ENCODE results near the gene CXXC5. TPM values are rescaled to one million over a fixed set of nuclear protein-coding genes. Genes with fewer than 3 reads are reported as not detected.

CXXC5 gene
- total RNA-seq, 1 donor from 2014 or later, result 1.7 TPM

DNA sequence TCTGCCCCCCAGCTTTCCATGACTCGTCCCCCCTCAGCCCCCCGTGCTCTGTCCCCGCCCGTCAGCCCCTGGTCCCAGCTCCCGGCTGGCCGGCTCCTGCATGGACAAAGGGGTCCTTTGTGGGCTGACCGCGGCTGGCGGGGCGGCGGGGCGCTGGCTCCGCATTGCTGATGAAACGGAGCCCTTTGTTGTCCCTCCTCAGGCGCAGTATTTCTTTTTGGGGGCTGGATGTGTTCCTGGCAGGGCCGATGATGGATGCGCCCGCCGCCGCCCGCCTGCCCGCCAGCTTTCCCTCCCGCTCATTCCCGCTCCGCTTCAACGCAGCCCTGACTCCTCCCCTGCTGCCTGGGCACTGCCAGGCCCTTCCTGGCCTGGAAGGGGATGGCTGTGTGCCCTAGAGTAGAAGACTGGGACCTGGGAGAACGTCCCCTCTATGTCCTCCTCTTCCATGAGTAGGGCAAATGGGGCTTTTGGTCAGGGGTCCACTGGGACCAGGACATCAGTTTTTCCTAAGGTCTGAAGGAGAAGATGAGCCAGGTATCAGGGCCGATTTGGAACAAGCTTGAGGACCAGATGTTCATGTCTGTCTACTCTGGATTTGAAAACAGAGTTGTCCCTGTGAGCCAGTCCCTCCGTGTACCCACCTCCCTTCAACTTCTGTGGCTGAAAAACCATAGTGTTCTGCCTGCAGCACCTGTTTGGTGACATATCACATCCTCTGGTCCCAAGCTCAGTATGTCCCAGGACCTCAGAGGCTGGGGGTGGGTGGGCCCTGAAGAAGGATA lies 29.0 kb downstream of the CXXC5 start:
- no peaks in the 10 kb centered on the region for H3K4me1 Mint-ChIP-seq (ENCODE audit: low read depth)
- H3K9me3 Mint-ChIP-seq, result no peaks in the 10 kb centered on the region
- H3K4me3 Mint-ChIP-seq, result no peak overlapping the region
- peaks cover 12% of the 10 kb centered on the region for H3K27me3 Mint-ChIP-seq (ENCODE audit: insufficient read depth)
- no peak overlapping the region for H3K27ac Mint-ChIP-seq
- intact Hi-C loops (cut with micrococcal nuclease), result no loop called here
- no peak for DNase-seq (ENCODE audit: low spot score)
- no peaks in the 10 kb centered on the region for H3K36me3 Mint-ChIP-seq (ENCODE audit: low read depth)

DNA sequence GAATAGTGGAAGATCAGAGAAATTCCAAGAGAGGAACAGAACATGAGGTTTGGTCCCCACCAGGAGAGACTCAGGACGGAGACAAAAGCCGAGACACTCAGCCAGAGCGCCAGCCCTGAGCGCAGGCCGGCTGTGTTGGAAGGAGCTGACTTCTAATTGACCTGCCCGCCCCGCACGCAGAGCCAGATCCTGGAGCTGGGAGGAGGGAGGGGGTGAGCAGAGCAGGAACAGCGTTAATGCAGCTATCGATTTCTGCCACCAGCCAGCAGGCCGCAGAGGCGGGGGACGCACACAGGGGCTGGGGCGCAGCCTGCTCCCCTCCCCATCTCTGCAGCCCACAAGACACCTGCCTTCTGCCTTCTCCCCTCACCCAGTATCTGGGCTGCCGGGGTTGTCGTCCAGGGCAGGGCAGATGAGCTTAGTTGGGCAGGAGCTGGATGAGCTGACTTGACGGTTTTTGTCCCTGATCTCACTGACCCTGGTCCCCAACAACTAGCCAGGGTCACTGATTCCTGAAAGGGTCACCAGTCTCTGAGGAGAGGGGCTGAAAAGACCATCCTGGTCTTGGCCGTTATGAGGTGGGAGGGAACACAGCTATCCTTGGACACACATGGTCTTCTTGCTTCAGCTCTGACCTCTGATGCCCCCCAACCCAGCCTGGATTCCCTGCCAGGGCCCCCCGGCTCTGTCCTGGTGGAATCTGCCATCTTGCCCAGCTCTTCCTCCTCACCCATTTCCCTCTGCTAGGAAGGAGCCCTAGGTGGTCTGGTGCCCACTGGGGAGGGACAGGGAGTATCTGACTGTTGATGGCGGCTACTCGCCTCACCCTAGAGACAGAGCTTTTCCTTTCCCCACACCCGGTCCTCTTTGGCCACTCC lies 29.8 kb downstream of the CXXC5 start:
- no peak for DNase-seq (ENCODE audit: low spot score)
- intact Hi-C loops (cut with micrococcal nuclease), result no loop called here
- H3K9me3 Mint-ChIP-seq, result no peaks in the 10 kb centered on the region
- H3K27ac Mint-ChIP-seq, result no peak overlapping the region
- no peak overlapping the region for H3K4me3 Mint-ChIP-seq
- H3K4me1 Mint-ChIP-seq (ENCODE audit: low read depth), result no peaks in the 10 kb centered on the region
- H3K27me3 Mint-ChIP-seq (ENCODE audit: insufficient read depth), result peaks cover 13% of the 10 kb centered on the region
- H3K36me3 Mint-ChIP-seq (ENCODE audit: low read depth), result no peaks in the 10 kb centered on the region

DNA sequence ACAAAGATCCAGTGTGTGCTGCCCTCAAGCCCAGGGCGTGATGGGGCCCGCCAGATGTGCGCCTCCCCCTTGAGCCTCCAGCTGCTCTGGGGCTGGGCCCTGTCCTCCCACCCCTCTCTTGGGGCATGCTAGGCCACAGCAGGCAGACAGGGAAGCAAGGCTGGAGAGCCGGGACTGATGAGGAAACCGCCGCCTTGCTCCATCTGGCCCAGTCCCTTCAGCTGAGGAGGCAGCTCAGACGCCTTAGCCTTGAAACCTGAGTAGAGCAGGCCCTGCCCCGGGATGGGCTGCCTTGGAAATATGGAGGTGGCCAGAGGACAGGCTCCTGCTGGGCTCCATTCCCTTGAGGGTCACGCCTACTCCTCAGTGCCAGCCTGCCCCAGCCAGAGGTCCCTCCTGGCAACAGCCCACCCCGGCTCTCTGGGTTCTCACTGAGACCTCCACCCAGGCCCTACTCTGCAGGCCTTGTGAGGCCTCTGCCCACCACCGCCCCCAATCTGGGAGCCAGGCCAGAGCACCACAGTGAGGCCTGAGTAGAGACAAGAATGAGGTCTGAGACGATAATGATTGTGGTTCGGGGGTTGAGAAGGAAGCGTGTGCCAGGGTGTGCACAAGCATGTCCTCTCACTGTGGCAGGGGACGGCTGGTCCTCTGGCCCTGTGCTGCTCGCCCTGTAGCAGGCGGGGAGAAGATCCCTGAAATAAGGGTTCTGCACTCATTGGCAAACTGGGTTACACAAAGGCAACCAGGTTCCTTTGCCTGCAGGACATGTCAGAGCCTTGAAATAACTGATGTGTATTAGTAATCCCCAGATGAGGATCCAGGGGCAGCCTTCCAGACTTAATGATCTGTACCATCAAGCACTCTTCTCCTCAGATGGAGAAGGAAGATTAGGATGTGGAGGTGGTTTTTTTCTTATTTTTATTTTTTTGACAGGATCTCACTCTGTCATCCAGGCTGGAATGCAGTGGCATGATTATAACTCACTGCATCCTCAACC lies 30.9 kb downstream of the CXXC5 start:
- H3K9me3 Mint-ChIP-seq, result no peaks in the 10 kb centered on the region
- H3K27me3 Mint-ChIP-seq (ENCODE audit: insufficient read depth), result peaks cover 13% of the 10 kb centered on the region
- H3K27ac Mint-ChIP-seq, result no peak overlapping the region
- DNase-seq (ENCODE audit: low spot score), result no peak
- intact Hi-C loops (cut with micrococcal nuclease), result no loop called here
- no peaks in the 10 kb centered on the region for H3K4me1 Mint-ChIP-seq (ENCODE audit: low read depth)
- no peak overlapping the region for H3K4me3 Mint-ChIP-seq
- H3K36me3 Mint-ChIP-seq (ENCODE audit: low read depth), result no peaks in the 10 kb centered on the region

DNA sequence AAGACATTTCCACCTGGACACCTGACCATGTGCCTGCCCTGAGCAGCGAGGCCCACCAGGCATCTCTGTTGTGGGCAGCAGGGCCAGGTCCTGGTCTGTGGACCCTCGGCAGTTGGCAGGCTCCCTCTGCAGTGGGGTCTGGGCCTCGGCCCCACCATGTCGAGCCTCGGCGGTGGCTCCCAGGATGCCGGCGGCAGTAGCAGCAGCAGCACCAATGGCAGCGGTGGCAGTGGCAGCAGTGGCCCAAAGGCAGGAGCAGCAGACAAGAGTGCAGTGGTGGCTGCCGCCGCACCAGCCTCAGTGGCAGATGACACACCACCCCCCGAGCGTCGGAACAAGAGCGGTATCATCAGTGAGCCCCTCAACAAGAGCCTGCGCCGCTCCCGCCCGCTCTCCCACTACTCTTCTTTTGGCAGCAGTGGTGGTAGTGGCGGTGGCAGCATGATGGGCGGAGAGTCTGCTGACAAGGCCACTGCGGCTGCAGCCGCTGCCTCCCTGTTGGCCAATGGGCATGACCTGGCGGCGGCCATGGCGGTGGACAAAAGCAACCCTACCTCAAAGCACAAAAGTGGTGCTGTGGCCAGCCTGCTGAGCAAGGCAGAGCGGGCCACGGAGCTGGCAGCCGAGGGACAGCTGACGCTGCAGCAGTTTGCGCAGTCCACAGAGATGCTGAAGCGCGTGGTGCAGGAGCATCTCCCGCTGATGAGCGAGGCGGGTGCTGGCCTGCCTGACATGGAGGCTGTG lies 32.4 kb downstream of the CXXC5 start:
- DNase-seq (ENCODE audit: low spot score), result no peak
- peaks cover 10% of the 10 kb centered on the region for H3K27me3 Mint-ChIP-seq (ENCODE audit: insufficient read depth)
- no peaks in the 10 kb centered on the region for H3K36me3 Mint-ChIP-seq (ENCODE audit: low read depth)
- no peaks in the 10 kb centered on the region for H3K4me1 Mint-ChIP-seq (ENCODE audit: low read depth)
- no peak overlapping the region for H3K27ac Mint-ChIP-seq
- no peak overlapping the region for H3K4me3 Mint-ChIP-seq
- intact Hi-C loops (cut with micrococcal nuclease), result no loop called here
- H3K9me3 Mint-ChIP-seq, result no peaks in the 10 kb centered on the region

DNA sequence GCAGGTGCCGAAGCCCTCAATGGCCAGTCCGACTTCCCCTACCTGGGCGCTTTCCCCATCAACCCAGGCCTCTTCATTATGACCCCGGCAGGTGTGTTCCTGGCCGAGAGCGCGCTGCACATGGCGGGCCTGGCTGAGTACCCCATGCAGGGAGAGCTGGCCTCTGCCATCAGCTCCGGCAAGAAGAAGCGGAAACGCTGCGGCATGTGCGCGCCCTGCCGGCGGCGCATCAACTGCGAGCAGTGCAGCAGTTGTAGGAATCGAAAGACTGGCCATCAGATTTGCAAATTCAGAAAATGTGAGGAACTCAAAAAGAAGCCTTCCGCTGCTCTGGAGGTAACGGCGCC lies 32.9 kb downstream of the CXXC5 start:
- H3K36me3 Mint-ChIP-seq (ENCODE audit: low read depth), result no peaks in the 10 kb centered on the region
- no peak for DNase-seq (ENCODE audit: low spot score)
- H3K27ac Mint-ChIP-seq, result no peak overlapping the region
- H3K4me3 Mint-ChIP-seq, result no peak overlapping the region
- H3K4me1 Mint-ChIP-seq (ENCODE audit: low read depth), result no peaks in the 10 kb centered on the region
- intact Hi-C loops (cut with micrococcal nuclease), result no loop called here
- H3K27me3 Mint-ChIP-seq (ENCODE audit: insufficient read depth), result peaks cover 10% of the 10 kb centered on the region
- no peaks in the 10 kb centered on the region for H3K9me3 Mint-ChIP-seq

DNA sequence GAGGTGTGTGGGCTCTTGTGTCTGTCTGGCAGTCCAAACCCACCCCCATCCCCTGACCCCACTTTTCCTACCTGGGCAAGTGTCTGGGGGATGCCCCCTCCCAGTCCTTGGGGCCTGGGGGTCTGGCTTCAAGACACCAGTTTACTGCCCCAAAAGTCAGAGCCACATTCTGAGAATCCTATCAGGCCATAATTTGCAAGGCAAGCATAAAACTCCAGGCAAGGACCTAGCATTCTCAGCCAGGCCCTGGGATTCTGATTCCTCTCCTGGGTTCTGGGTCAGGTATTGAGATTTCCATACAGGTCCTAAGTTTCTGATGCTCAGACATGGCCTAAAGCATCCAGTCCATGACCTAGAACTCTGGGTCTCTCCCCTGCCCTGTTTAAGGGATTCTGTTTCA lies 33.3 kb downstream of the CXXC5 start:
- Mint-ChIP-seq H3K36me3 (ENCODE audit: low read depth) (no peaks in the 10 kb centered on the region), H3K4me1 (ENCODE audit: low read depth) (no peaks in the 10 kb centered on the region), H3K27me3 (ENCODE audit: insufficient read depth) (peaks cover 10% of the 10 kb centered on the region), H3K9me3 (no peaks in the 10 kb centered on the region), H3K4me3 (no peak overlapping the region), H3K27ac (no peak overlapping the region)
- intact Hi-C loops (cut with micrococcal nuclease), result no loop called here
- no peak for DNase-seq (ENCODE audit: low spot score)

DNA sequence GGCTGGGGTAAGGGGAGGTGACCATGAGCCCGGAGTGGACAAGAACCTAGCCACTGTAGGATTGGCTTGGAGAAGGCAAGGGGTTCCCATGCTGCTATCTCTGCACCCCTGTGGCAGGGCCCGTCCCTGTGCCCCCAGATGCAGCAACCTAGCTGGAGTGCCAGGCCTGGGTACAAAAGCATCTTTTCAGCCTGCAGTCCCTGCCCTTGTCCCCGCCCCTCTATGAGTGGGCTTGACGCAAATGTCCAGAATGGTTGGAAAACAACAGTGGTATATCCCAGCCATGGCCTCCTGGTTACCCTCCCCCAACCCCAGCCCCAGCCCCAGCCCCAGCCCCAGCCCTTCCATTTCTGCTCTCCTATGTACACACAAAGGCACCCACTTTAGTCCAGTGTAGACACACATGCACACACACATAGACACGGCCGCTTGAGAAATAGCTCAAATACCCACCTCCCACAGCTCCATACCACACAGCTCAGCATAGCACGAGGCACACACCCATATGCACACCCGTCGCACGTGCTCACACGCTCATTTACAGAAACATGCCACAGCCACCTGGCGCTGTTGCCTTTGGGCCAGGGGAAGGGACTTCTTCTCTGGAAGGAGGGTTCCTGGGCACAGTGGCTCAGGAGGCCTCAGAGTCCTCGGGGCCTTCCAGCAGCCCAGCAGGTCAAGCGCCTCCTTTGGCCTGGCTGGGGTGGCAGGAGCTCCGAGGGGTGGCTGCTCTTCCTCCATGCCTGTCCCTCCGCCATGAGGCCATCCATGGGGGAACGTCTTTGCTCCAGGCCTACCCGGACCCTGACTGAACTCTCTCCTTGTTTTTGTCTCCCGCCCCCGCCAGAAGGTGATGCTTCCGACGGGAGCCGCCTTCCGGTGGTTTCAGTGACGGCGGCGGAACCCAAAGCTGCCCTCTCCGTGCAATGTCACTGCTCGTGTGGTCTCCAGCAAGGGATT lies 34.1 kb downstream of the CXXC5 start:
- no peak overlapping the region for H3K27ac Mint-ChIP-seq
- peaks cover 8% of the 10 kb centered on the region for H3K27me3 Mint-ChIP-seq (ENCODE audit: insufficient read depth)
- intact Hi-C loops (cut with micrococcal nuclease), result no loop called here
- H3K9me3 Mint-ChIP-seq, result no peaks in the 10 kb centered on the region
- H3K4me3 Mint-ChIP-seq, result no peak overlapping the region
- H3K36me3 Mint-ChIP-seq (ENCODE audit: low read depth), result no peaks in the 10 kb centered on the region
- DNase-seq (ENCODE audit: low spot score), result no peak
- H3K4me1 Mint-ChIP-seq (ENCODE audit: low read depth), result no peaks in the 10 kb centered on the region

DNA sequence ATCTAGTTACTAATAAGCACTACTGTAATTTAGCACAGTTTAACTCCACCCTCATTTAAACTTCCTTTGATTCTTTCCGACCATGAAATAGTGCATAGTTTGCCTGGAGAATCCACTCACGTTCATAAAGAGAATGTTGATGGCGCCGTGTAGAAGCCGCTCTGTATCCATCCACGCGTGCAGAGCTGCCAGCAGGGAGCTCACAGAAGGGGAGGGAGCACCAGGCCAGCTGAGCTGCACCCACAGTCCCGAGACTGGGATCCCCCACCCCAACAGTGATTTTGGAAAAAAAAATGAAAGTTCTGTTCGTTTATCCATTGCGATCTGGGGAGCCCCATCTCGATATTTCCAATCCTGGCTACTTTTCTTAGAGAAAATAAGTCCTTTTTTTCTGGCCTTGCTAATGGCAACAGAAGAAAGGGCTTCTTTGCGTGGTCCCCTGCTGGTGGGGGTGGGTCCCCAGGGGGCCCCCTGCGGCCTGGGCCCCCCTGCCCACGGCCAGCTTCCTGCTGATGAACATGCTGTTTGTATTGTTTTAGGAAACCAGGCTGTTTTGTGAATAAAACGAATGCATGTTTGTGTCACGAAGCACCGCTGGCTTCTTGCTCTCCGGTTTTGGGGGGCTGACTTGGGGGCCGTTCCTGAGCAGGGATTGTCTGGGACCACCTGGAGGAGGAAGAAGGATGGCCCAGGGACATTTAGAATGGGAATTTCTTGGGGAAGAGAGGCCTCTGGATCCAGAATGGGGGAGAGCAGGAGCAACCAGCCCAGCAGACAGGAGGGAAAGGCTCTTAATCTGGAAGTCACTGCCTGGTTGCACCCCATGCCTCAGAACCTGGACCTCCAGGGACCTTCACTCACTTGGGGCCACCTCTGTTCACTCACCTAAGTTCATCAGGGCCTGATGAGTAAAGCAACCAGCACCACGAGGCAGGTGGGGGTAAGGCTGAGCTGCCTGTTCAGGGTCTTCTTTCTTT lies 35.4 kb downstream of the CXXC5 start:
- no peak overlapping the region for H3K27ac Mint-ChIP-seq
- no peak for DNase-seq (ENCODE audit: low spot score)
- intact Hi-C loops (cut with micrococcal nuclease), result no loop called here
- H3K27me3 Mint-ChIP-seq (ENCODE audit: insufficient read depth), result peaks cover 6% of the 10 kb centered on the region
- H3K4me3 Mint-ChIP-seq, result no peak overlapping the region
- no peaks in the 10 kb centered on the region for H3K4me1 Mint-ChIP-seq (ENCODE audit: low read depth)
- no peaks in the 10 kb centered on the region for H3K36me3 Mint-ChIP-seq (ENCODE audit: low read depth)
- no peaks in the 10 kb centered on the region for H3K9me3 Mint-ChIP-seq

DNA sequence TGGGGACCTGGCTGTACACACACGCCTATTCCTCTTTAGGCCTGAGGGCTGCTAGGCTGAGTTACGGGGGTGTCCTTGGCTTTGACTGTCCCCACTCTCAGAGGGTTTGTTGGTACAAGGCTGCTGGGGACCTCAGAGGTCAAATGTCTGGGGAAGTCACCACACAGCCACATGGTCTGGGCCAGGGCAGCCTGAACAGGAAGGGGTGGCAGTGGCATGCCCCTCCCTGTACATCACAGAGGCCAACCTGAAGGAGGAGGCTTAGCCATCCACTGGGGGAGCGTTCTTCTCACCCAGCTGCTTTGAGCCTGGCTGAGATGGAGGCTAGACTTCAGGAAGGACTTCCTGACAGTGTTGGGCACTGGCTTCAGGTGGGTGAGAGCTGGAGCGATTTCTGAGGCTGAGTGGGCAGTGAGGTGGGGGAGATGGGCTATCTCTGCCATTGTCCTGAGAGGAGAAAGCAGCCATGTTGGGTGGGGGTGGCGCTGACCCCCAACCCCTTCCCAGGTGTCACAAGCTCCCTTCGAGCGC lies 36.3 kb downstream of the CXXC5 start:
- Mint-ChIP-seq H3K4me3 (no peak overlapping the region), H3K27ac (no peak overlapping the region), H3K36me3 (ENCODE audit: low read depth) (no peaks in the 10 kb centered on the region), H3K4me1 (ENCODE audit: low read depth) (no peaks in the 10 kb centered on the region), H3K27me3 (ENCODE audit: insufficient read depth) (peaks cover 8% of the 10 kb centered on the region), H3K9me3 (no peaks in the 10 kb centered on the region)
- intact Hi-C loops (cut with micrococcal nuclease), result no loop called here
- no peak for DNase-seq (ENCODE audit: low spot score)

DNA sequence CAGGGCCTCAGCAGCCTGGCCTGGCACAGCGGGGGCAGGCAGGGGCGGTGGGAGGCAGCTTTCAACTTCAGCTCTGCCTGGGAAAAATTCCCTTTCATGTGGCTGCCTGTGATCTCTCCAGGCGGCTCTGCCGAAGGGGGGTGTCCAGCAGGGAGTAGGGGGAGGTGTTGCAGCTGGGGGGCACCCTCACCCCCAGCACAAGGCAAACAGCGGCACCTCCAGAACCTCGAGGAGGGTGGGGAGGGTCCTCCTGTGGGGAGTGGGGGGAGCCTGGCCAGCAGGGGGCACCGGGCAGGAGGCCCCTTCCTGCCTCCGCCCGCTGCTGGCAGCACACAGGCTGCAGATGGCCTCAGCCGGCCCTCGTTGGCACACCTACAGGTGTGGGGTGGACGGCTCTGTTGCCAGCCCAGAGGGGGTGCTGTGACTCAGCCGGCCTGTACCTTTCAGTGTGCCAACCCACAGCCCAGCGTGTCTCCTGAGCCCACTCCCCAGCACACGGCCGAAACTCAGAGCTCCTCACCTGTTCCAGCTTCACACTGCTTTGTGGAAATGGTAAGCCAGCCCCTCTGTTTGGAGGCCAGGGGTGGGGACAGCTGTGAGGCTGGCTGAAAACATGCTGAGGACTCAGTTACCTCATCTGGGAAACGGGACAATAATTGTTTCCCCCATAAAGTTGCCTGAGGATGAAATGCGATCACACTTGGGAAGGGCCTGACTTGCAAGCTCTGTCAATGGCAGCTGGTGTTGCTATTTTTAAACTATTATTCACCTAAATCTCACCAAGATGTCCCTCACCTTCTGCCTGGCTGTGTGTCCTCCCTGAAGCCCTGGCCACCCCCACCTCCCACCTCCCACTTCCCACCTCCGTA lies 37.0 kb downstream of the CXXC5 start:
- Mint-ChIP-seq H3K27me3 (ENCODE audit: insufficient read depth) (peaks cover 8% of the 10 kb centered on the region), H3K36me3 (ENCODE audit: low read depth) (no peaks in the 10 kb centered on the region), H3K9me3 (no peaks in the 10 kb centered on the region), H3K4me3 (no peak overlapping the region), H3K27ac (no peak overlapping the region), H3K4me1 (ENCODE audit: low read depth) (no peaks in the 10 kb centered on the region)
- no peak for DNase-seq (ENCODE audit: low spot score)
- intact Hi-C loops (cut with micrococcal nuclease), result no loop called here
